PC-9 (cell line): ENCODE data around the gene SORCS2. TPM values are rescaled to one million over a fixed set of nuclear protein-coding genes. Genes with fewer than 3 reads are reported as not detected.
A peak's percentile ranks its signal among the peaks of the same experiment; 100 is the strongest.

Source experiments
- BruUV-seq: library from RNA; stranded (reverse); fragments of 400-500 nt; replicated peaks from 2 replicates; lab custom pipeline; 2021; lab: Mats Ljungman, UMichigan
- CTCF ChIA-PET: fragments of 300-600 bp; sonication (Branson Sonifier 250); formaldehyde crosslinking; loops from one replicate; lab custom pipeline; 2022; ENCODE audit warnings: antibody characterized with exemption; lab: Charles Lee
- POLR2A ChIA-PET: fragments of 300-600 bp; sonication (Branson Sonifier 250); formaldehyde crosslinking; loops from one replicate; lab custom pipeline; 2022; ENCODE audit warnings: antibody characterized with exemption; ENCODE audit not compliant: unreplicated experiment; lab: Charles Lee
- DNase-seq, 2 experiments: peaks; one replicate each; pipeline versions ENCODE4 v3.0.0 to v3.0.0-alpha.2; 2015 to 2022; ENCODE audit warnings: mixed read lengths in 1 of 2
- H2AFZ ChIP-seq: fragments of 200-600 bp; sonication (generic); 2 replicates; pipeline ENCODE4 v1.8.1; 2017; ENCODE audit warnings: antibody characterized with exemption
- H3F3A ChIP-seq: fragments of 200-600 bp; sonication (generic); 2 replicates; pipeline ENCODE4 v1.8.1; 2017; ENCODE audit warnings: antibody characterized with exemption, mild to moderate bottlenecking, low read depth; ENCODE audit not compliant: insufficient read depth
- H3K27ac ChIP-seq: fragments of 200-600 bp; sonication (generic); 2 replicates; pipeline ENCODE4 v1.6.1; 2016; ENCODE audit warnings: mixed run types
- H3K27me3 ChIP-seq: fragments of 200-600 bp; sonication (generic); 2 replicates; pipeline ENCODE4 v1.6.1; 2016; ENCODE audit warnings: low read depth, mixed run types; ENCODE audit not compliant: insufficient read depth
- H3K36me3 ChIP-seq: fragments of 200-600 bp; sonication (generic); 2 replicates; pipeline ENCODE4 v1.6.1; 2016; ENCODE audit warnings: low read depth, mixed run types
- H3K4me1 ChIP-seq: fragments of 200-600 bp; sonication (generic); replicated peaks from 2 replicates; pipeline ENCODE4 v1.6.1; 2016; ENCODE audit warnings: mixed run types; ENCODE audit not compliant: insufficient read depth
- H3K4me2 ChIP-seq: fragments of 200-600 bp; sonication (generic); 2 replicates; pipeline ENCODE4 v1.6.1; 2017; ENCODE audit warnings: mixed run types
- H3K4me3 ChIP-seq: fragments of 200-600 bp; sonication (generic); 2 replicates; pipeline ENCODE4 v1.6.1; 2016; ENCODE audit warnings: mixed run types
- H3K79me2 ChIP-seq: fragments of 200-600 bp; sonication (generic); 2 replicates; pipeline ENCODE4 v1.6.1; 2017; ENCODE audit warnings: low read depth, mixed run types
- H3K9me2 ChIP-seq: fragments of 200-600 bp; sonication (generic); 2 replicates; pipeline ENCODE4 v1.8.1; 2017; ENCODE audit warnings: mild to moderate bottlenecking; ENCODE audit not compliant: insufficient read depth
- H3K9me3 ChIP-seq: fragments of 200-600 bp; sonication (generic); 2 replicates; pipeline ENCODE4 v1.8.1; 2016; ENCODE audit warnings: low read depth; ENCODE audit not compliant: insufficient read depth
- H4K20me1 ChIP-seq: fragments of 200-600 bp; sonication (generic); 2 replicates; pipeline ENCODE4 v1.8.1; 2017; ENCODE audit not compliant: insufficient read depth
- EZH2 ChIP-seq: fragments of 200-600 bp; sonication (generic); IDR thresholded peaks from 2 replicates; pipeline ENCODE4 v1.8.0; 2017; ENCODE audit warnings: antibody characterized with exemption, low read depth
- intact Hi-C: fragments of 100-400 bp; cut with micrococcal nuclease; formaldehyde crosslinking; loops from one replicate; pipeline ENCODE4 v1.10.0; 2022; ENCODE audit not compliant: unreplicated experiment
- total RNA-seq: library from RNA; stranded (reverse); gene quantifications from 2 replicates; pipeline ENCODE4 v1.2.3, GENCODE V29; 2021
- TF ChIP-seq, protein P1 (sequence below): fragments of 200-600 bp; sonication (generic); conservative IDR thresholded peaks from 2 replicates; pipeline ENCODE4 v1.6.1; 2017; ENCODE audit warnings: mixed run types, antibody characterized with exemption, mild to moderate bottlenecking, moderate library complexity

Gene SORCS2
- total RNA-seq, 1 experiment from 2014 or later: 25.8 TPM

DNA sequence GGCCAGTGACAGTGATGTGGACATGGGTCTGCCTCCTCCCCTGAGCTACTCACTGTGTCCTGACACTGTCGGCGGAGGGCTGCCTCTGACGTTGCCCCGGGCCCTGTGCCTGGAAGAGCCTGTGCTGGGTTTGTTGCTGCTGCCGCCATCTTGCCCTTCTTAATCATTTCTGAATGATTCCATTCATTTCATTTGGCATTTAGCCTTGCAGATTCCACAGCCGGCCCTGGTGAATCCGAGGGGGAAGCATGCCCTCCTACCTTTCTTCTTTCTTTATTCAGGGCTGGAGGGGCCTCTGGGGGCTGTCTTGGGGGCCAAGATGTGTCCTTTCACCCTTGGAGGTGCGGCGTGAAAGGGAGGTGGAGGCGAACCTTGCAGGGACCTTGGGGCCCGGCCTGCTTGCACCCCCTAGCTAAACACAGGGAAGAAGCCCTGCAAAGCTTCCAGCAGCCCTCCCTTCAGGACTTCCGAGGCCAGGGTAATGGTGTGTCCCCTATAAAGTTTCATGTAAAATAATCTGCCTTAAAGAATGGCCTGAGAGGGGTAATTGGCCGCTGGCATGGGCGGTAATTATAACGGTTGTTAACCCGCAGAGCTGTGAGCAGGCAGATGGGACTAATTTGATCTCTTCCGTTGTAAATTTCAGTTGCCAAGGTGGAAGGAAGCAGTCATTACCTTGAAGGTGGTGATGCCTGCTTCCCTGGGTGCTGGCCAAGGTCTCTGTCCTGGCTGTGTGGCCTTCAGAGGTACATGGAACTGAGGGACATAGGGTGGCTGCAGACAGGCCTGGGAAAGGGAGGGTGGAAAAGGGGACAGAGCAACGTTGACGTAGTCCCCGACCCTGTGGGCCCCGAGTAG is 150.1 kb downstream of the SORCS2 start:
- intact Hi-C loops: no loop called here
- Histone ChIP-seq H3K4me3 (no peak overlapping the region), H3K36me3 (no peaks in the 10 kb centered on the region), H3K27ac (no peak overlapping the region), H4K20me1 (no peaks in the 10 kb centered on the region), H3K9me2 (no peaks in the 10 kb centered on the region), H3K79me2 (no peaks in the 10 kb centered on the region), H3K4me1 (no peaks in the 10 kb centered on the region), H3K9me3 (no peaks in the 10 kb centered on the region), H2AFZ (no peak overlapping the region), H3K4me2 (no peak overlapping the region), H3F3A (no peaks in the 10 kb centered on the region), H3K27me3 (no peaks in the 10 kb centered on the region)
- POLR2A ChIA-PET: no interaction called here
- CTCF ChIA-PET: no interaction called here
- no TSS peak for BruUV-seq
- TF ChIP-seq, protein P1, sequence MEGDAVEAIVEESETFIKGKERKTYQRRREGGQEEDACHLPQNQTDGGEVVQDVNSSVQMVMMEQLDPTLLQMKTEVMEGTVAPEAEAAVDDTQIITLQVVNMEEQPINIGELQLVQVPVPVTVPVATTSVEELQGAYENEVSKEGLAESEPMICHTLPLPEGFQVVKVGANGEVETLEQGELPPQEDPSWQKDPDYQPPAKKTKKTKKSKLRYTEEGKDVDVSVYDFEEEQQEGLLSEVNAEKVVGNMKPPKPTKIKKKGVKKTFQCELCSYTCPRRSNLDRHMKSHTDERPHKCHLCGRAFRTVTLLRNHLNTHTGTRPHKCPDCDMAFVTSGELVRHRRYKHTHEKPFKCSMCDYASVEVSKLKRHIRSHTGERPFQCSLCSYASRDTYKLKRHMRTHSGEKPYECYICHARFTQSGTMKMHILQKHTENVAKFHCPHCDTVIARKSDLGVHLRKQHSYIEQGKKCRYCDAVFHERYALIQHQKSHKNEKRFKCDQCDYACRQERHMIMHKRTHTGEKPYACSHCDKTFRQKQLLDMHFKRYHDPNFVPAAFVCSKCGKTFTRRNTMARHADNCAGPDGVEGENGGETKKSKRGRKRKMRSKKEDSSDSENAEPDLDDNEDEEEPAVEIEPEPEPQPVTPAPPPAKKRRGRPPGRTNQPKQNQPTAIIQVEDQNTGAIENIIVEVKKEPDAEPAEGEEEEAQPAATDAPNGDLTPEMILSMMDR: no peak
- TF ChIP-seq EZH2: no peak
- DNase-seq: no peak

DNA sequence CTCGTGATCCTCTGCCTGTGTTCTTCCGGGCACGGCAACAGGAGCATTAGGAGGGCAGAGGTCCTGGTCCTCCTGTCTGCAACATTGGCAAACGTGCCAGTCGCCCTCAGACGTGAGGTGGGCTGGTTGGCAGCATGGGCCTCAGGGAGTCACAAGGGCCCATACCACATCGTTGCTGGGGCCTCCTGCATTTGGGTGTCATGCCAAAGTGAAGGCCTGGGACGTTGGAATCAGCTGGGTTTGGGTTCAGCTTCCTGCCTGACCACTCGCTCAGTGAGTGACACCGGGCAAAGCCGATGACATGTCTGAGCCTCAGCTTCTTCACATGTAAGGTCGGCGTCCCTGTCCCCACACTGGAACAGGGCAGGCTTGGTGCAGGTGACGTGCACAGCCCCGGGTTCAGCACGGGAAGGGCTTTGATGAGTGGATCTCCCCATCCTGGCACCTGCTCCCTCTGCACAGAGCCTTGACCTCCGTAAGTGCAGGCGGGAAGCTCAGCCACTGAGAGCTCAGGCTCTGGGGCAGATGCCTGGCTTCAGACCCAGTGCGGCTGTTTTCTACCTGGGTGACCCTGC is 150.8 kb downstream of the SORCS2 start:
- Histone ChIP-seq H3K79me2 (no peaks in the 10 kb centered on the region), H3K9me3 (no peaks in the 10 kb centered on the region), H4K20me1 (no peaks in the 10 kb centered on the region), H2AFZ (no peak overlapping the region), H3K27me3 (no peaks in the 10 kb centered on the region), H3K27ac (no peak overlapping the region), H3K4me1 (no peaks in the 10 kb centered on the region), H3K4me2 (no peak overlapping the region), H3F3A (no peaks in the 10 kb centered on the region), H3K4me3 (no peak overlapping the region), H3K36me3 (no peaks in the 10 kb centered on the region), H3K9me2 (no peaks in the 10 kb centered on the region)
- ChIA-PET CTCF (no interaction called here), POLR2A (no interaction called here)
- intact Hi-C loops: no loop called here
- BruUV-seq: no TSS peak
- DNase-seq: no peak
- TF ChIP-seq, protein P1: no peak
- no peak for TF ChIP-seq EZH2

GRCh38 chr4:7343950-7344349 is 151.6 kb downstream of the SORCS2 start:
- no peak overlapping the region for H2AFZ ChIP-seq
- no peaks in the 10 kb centered on the region for H3K9me3 ChIP-seq
- TF ChIP-seq, protein P1: no peak
- TF ChIP-seq EZH2: no peak
- H3K27ac ChIP-seq: no peak overlapping the region
- ChIA-PET CTCF (no interaction called here), POLR2A (no interaction called here)
- H3K4me3 ChIP-seq: no peak overlapping the region
- H3K4me2 ChIP-seq: no peak overlapping the region
- no peaks in the 10 kb centered on the region for H3K27me3 ChIP-seq
- H3K4me1 ChIP-seq: no peaks in the 10 kb centered on the region
- no peaks in the 10 kb centered on the region for H3K9me2 ChIP-seq
- H3K79me2 ChIP-seq: no peaks in the 10 kb centered on the region
- peak in 1 of 2 experiments; percentile 18 for DNase-seq
- no peaks in the 10 kb centered on the region for H3K36me3 ChIP-seq
- no peaks in the 10 kb centered on the region for H4K20me1 ChIP-seq
- intact Hi-C loops: no loop called here
- H3F3A ChIP-seq: no peaks in the 10 kb centered on the region
- no TSS peak for BruUV-seq
